NB4 (cell line): ENCODE data around the gene MAST1.

Experiments used
- CTCF ChIP-seq: IDR thresholded peaks from one replicate; pipeline ENCODE4 v1.5.1; 2012; ENCODE audit warnings: low read depth, low read length
- MAX ChIP-seq: IDR thresholded peaks from 2 replicates; pipeline ENCODE4 v1.6.1; 2011; ENCODE audit warnings: low read depth, low read length
- MYC ChIP-seq: IDR thresholded peaks from 2 replicates; pipeline ENCODE4 v1.6.1; 2011; ENCODE audit warnings: low read depth, low read length
- POLR2A ChIP-seq: IDR thresholded peaks from 2 replicates; pipeline ENCODE4 v1.6.1; 2011; ENCODE audit warnings: mild to moderate bottlenecking; ENCODE audit not compliant: insufficient read length; ENCODE audit errors: extremely low read depth

- TF ChIP-seq CTCF (no peak), POLR2A (no peak), MAX (no peak), MYC (no peak)
Measured at GRCh38 chr19:12828494-12828893, 9.8 kb upstream of the MAST1 start.
